Activated B cell treated with CpG ODN at 0.5 μM for 24 hours (primary cell): ENCODE results near the gene TECR. TPM values are rescaled to one million over a fixed set of nuclear protein-coding genes. Genes with fewer than 3 reads are reported as not detected.
A peak's percentile ranks its signal among the peaks of the same experiment; 100 is the strongest.

ENCODE experiments used
- ATAC-seq: fragments of 200-7000 bp; cut with Tn5 transposase; one replicate; pipeline ENCODE4 v1.10.0; 2021; ENCODE audit warnings: low read depth, mild to moderate bottlenecking, moderate library complexity
- CTCF ChIA-PET: fragments of 350-600 bp; sonication (Branson Sonifier 250); formaldehyde crosslinking; loops from one replicate; lab custom pipeline; 2021; ENCODE audit warnings: antibody characterized with exemption; lab: Charles Lee
- POLR2A ChIA-PET: fragments of 350-600 bp; sonication (Branson Sonifier 250); formaldehyde crosslinking; loops from one replicate; lab custom pipeline; 2021; ENCODE audit warnings: antibody characterized with exemption; lab: Charles Lee
- DNase-seq: peaks from one replicate; pipeline ENCODE4 v3.0.0; 2022
- H3K27ac Mint-ChIP-seq: one replicate; pipeline ENCODE4 v1.8.0; 2020; ENCODE audit warnings: mixed read lengths
- H3K27me3 Mint-ChIP-seq: one replicate; pipeline ENCODE4 v1.8.0; 2021; ENCODE audit warnings: mixed read lengths
- H3K36me3 Mint-ChIP-seq: one replicate; pipeline ENCODE4 v1.8.0; 2021; ENCODE audit warnings: low read depth, mixed read lengths
- H3K4me1 Mint-ChIP-seq: one replicate; pipeline ENCODE4 v1.8.0; 2021; ENCODE audit warnings: mixed read lengths
- H3K4me3 Mint-ChIP-seq: one replicate; pipeline ENCODE4 v1.8.0; 2020; ENCODE audit warnings: mild to moderate bottlenecking, mixed read lengths
- H3K9me3 Mint-ChIP-seq: one replicate; pipeline ENCODE4 v1.8.0; 2020; ENCODE audit warnings: mixed read lengths
- CTCF ChIP-seq: fragments of 200-600 bp; IDR thresholded peaks from one replicate; pipeline ENCODE4 v1.8.0; 2022; ENCODE audit warnings: antibody characterized with exemption, mild to moderate bottlenecking
- intact Hi-C: fragments of 100-400 bp; cut with micrococcal nuclease; formaldehyde crosslinking; loops from one replicate; pipeline ENCODE4 v1.15.1; 2024
- total RNA-seq: library from RNA; stranded (reverse); gene quantifications from 2 replicates; pipeline ENCODE4 v1.2.3, GENCODE V29; 2022

The TECR gene
- total RNA-seq, 1 donor from 2014 or later, result 58.6 TPM

GRCh38 chr19:14525729-14526128, 3.7 kb upstream of the TECR start:
- ChIA-PET POLR2A (interaction anchor here (0.5 kb wide), 1 partner anchor 211 kb away, joined by 3 read pairs; no protein-coding TSS in a partner anchor), CTCF (no interaction called here)
- ATAC-seq (no peak), DNase-seq (no peak)
- Mint-ChIP-seq H3K27me3 (no peaks in the 10 kb centered on the region), H3K4me3 (no peak overlapping the region), H3K9me3 (no peaks in the 10 kb centered on the region), H3K36me3 (peaks cover 2% of the 10 kb centered on the region), H3K4me1 (peaks cover 43% of the 10 kb centered on the region), H3K27ac (no peak overlapping the region)
- intact Hi-C loops, result no loop called here
- no peak for TF ChIP-seq CTCF

GRCh38 chr19:14526423-14526822, 3.0 kb upstream of the TECR start:
- DNase-seq, result no peak
- ChIA-PET CTCF (no interaction called here), POLR2A (interaction anchor here (0.5 kb wide), 1 partner anchor 210 kb away, joined by 3 read pairs; no protein-coding TSS in a partner anchor)
- Mint-ChIP-seq H3K27ac (no peak overlapping the region), H3K9me3 (no peaks in the 10 kb centered on the region), H3K27me3 (no peaks in the 10 kb centered on the region), H3K4me3 (no peak overlapping the region), H3K4me1 (peaks cover 47% of the 10 kb centered on the region), H3K36me3 (peaks cover 2% of the 10 kb centered on the region)
- TF ChIP-seq CTCF, result no peak
- no peak for ATAC-seq
- intact Hi-C loops, result no loop called here

- Mint-ChIP-seq H3K36me3 (peaks cover 6% of the 10 kb centered on the region), H3K27me3 (no peaks in the 10 kb centered on the region), H3K9me3 (no peaks in the 10 kb centered on the region), H3K4me1 (peaks cover 34% of the 10 kb centered on the region), H3K27ac (peak overlapping the region; percentile 96), H3K4me3 (peak overlapping the region; percentile 95)
- ChIA-PET POLR2A (interaction anchor here (0.5 to 2.5 kb wide), 5 partner anchors 10 to 1881 kb away, joined by 3 to 31 read pairs (median 6); partner anchors contain the start of gene DNAJB1), CTCF (no interaction called here)
- ATAC-seq (no peak), DNase-seq (no peak)
- intact Hi-C loops, result loop anchor here (1.0 to 2.0 kb wide), 6 partner anchors 10 to 1424 kb away; partner anchors contain the start of genes ASF1B, DNAJB1, NDUFB7 and ZNF333
- no peak for TF ChIP-seq CTCF
These were observed 758 bp upstream of the TECR start for GRCh38 chr19:14528419-14529253.

GRCh38 chr19:14530005-14530348, 583 bp downstream of the TECR start:
- peak overlapping the region; percentile 96 for H3K27ac Mint-ChIP-seq
- TF ChIP-seq CTCF, result no peak
- no peaks in the 10 kb centered on the region for H3K27me3 Mint-ChIP-seq
- ATAC-seq, result no peak
- H3K4me3 Mint-ChIP-seq, result peak overlapping the region; percentile 95
- intact Hi-C loops, result no loop called here
- CTCF ChIA-PET, result no interaction called here
- DNase-seq, result no peak
- no peaks in the 10 kb centered on the region for H3K9me3 Mint-ChIP-seq
- peaks cover 31% of the 10 kb centered on the region for H3K4me1 Mint-ChIP-seq
- POLR2A ChIA-PET, result interaction anchor here (1.0 to 2.5 kb wide), 2 partner anchors 12 to 27 kb away, joined by 4 to 31 read pairs; partner anchors contain the start of gene DNAJB1
- peaks cover 8% of the 10 kb centered on the region for H3K36me3 Mint-ChIP-seq

- intact Hi-C loops, result no loop called here
- no peak for TF ChIP-seq CTCF
- POLR2A ChIA-PET, result interaction anchor here (1.0 to 2.5 kb wide), 2 partner anchors 12 to 26 kb away, joined by 4 to 31 read pairs; partner anchors contain the start of gene DNAJB1
- ATAC-seq (no peak), DNase-seq (no peak)
- Mint-ChIP-seq H3K27me3 (no peaks in the 10 kb centered on the region), H3K4me1 (peaks cover 31% of the 10 kb centered on the region), H3K36me3 (peaks cover 8% of the 10 kb centered on the region), H3K4me3 (peak overlapping the region; percentile 95), H3K27ac (peak overlapping the region; percentile 41), H3K9me3 (no peaks in the 10 kb centered on the region)
- CTCF ChIA-PET, result no interaction called here
These were observed 1.1 kb downstream of the TECR start for GRCh38 chr19:14530506-14530905.
